HepG2 (cell line): ENCODE measurements around the gene KDM8.

Experiments used
- POLR2A ChIP-seq, 2 experiments: IDR thresholded peaks; 2 replicates each; pipeline ENCODE4 v1.6.1; 2011; ENCODE audit warnings: low read depth in 2 of 2, low read length in 2 of 2, mild to moderate bottlenecking in 1 of 2, moderate library complexity in 1 of 2; ENCODE audit not compliant: insufficient read depth in 1 of 2
- ZNF589 ChIP-seq: sonication (generic); formaldehyde crosslinking; conservative IDR thresholded peaks from 2 replicates; pipeline ENCODE4 v1.8.0; 2022; ENCODE audit warnings: mild to moderate bottlenecking, moderate library complexity, missing genetic modification reagents
- TF ChIP-seq, protein P1 (sequence below), 2 experiments: sonication (generic) in 1 of 2; formaldehyde crosslinking in 1 of 2; IDR thresholded peaks; 2 replicates each; pipeline versions ENCODE4 v1.5.1 to v1.6.1; 2011 to 2020; ENCODE audit warnings: borderline replicate concordance in 1 of 2, low read depth in 1 of 2, low read length in 1 of 2, mild to moderate bottlenecking in 1 of 2, missing genetic modification reagents in 1 of 2, moderate library complexity in 1 of 2
- TF ChIP-seq, protein P2 (sequence below): sonication (generic); formaldehyde crosslinking; IDR thresholded peaks from 2 replicates; pipeline ENCODE4 v1.5.0; 2020; ENCODE audit warnings: mild to moderate bottlenecking, missing genetic modification reagents
- TF ChIP-seq, protein P3 (sequence below): sonication (generic); formaldehyde crosslinking; IDR thresholded peaks from 2 replicates; pipeline ENCODE4 v1.5.0; 2020; ENCODE audit warnings: mild to moderate bottlenecking, missing genetic modification reagents, moderate library complexity
- TF ChIP-seq, protein P4 (sequence below), 2 experiments: fragments of 450-650 bp in 1 of 2; sonication (generic) in 1 of 2; formaldehyde crosslinking; IDR thresholded peaks; 2 replicates each; pipeline versions ENCODE4 v1.5.0 to v1.8.0; 2020 to 2022; ENCODE audit warnings: mild to moderate bottlenecking in 1 of 2, missing genetic modification reagents in 1 of 2

DNA sequence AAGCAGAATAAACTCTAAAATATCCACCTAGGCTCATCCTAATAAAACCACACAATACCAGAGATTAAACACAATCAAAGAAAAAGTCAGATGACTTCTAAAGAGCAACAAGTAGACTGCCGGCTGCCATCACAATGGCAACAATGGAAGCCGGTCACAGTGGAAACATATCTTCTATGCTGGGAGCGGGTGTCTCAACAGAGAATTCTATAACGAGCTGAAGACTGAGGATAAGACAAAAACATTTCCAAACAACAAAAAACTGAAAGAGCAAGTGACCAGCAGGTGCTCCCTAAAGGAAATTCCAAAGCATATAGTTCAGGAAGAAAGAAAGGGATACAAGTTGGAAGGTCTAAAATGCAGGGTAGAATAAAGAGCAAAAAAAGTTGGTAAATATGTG lies 56.4 kb downstream of the KDM8 start:
- TF ChIP-seq, protein P1, sequence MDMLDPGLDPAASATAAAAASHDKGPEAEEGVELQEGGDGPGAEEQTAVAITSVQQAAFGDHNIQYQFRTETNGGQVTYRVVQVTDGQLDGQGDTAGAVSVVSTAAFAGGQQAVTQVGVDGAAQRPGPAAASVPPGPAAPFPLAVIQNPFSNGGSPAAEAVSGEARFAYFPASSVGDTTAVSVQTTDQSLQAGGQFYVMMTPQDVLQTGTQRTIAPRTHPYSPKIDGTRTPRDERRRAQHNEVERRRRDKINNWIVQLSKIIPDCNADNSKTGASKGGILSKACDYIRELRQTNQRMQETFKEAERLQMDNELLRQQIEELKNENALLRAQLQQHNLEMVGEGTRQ (IDR thresholded peaks at IDR 0.05; ENCODE audit: low read depth, low read length) = no peak
- TF ChIP-seq, protein P1 (CRISPR knock-in tag; IDR thresholded peaks at IDR 0.05; ENCODE audit: borderline replicate concordance) = no peak
- TF ChIP-seq, protein P2, sequence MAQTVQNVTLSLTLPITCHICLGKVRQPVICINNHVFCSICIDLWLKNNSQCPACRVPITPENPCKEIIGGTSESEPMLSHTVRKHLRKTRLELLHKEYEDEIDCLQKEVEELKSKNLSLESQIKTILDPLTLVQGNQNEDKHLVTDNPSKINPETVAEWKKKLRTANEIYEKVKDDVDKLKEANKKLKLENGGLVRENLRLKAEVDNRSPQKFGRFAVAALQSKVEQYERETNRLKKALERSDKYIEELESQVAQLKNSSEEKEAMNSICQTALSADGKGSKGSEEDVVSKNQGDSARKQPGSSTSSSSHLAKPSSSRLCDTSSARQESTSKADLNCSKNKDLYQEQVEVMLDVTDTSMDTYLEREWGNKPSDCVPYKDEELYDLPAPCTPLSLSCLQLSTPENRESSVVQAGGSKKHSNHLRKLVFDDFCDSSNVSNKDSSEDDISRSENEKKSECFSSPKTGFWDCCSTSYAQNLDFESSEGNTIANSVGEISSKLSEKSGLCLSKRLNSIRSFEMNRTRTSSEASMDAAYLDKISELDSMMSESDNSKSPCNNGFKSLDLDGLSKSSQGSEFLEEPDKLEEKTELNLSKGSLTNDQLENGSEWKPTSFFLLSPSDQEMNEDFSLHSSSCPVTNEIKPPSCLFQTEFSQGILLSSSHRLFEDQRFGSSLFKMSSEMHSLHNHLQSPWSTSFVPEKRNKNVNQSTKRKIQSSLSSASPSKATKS (CRISPR knock-in tag) = no peak
- TF ChIP-seq, protein P3, sequence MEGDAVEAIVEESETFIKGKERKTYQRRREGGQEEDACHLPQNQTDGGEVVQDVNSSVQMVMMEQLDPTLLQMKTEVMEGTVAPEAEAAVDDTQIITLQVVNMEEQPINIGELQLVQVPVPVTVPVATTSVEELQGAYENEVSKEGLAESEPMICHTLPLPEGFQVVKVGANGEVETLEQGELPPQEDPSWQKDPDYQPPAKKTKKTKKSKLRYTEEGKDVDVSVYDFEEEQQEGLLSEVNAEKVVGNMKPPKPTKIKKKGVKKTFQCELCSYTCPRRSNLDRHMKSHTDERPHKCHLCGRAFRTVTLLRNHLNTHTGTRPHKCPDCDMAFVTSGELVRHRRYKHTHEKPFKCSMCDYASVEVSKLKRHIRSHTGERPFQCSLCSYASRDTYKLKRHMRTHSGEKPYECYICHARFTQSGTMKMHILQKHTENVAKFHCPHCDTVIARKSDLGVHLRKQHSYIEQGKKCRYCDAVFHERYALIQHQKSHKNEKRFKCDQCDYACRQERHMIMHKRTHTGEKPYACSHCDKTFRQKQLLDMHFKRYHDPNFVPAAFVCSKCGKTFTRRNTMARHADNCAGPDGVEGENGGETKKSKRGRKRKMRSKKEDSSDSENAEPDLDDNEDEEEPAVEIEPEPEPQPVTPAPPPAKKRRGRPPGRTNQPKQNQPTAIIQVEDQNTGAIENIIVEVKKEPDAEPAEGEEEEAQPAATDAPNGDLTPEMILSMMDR (CRISPR knock-in tag) = no peak
- TF ChIP-seq ZNF589 (CRISPR knock-in tag) (no peak), POLR2A (IDR thresholded peaks at IDR 0.05; ENCODE audit: insufficient read depth in 1 of 2, low read depth in 2 of 2, low read length in 2 of 2) (no peak)
- TF ChIP-seq, protein P4, sequence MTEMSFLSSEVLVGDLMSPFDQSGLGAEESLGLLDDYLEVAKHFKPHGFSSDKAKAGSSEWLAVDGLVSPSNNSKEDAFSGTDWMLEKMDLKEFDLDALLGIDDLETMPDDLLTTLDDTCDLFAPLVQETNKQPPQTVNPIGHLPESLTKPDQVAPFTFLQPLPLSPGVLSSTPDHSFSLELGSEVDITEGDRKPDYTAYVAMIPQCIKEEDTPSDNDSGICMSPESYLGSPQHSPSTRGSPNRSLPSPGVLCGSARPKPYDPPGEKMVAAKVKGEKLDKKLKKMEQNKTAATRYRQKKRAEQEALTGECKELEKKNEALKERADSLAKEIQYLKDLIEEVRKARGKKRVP (CRISPR knock-in tag; IDR thresholded peaks at IDR 0.05) = no peak
